ENCODE results near the gene FMN1.
A peak's percentile ranks its signal among the peaks of the same experiment; 100 is the strongest.

FMN1 gene

GRCh38 chr15:33194237-33194636 lies 277 bp downstream of the FMN1 start:
- Histone ChIP-seq H3K4me3 (ENCODE audit: low read depth, low read length) (peak overlapping the region; percentile 67), H3K36me3 (no peaks in the 10 kb centered on the region; the same call in 1 of the 2 replicates), H3K9me3 (ENCODE audit: severe bottlenecking) (no peaks in the 10 kb centered on the region), H3K27me3 (ENCODE audit: insufficient read depth, low read depth, severe bottlenecking) (no peaks in the 10 kb centered on the region), H3K27ac (peak overlapping the region; percentile 89)
- peak; percentile 40 for DNase-seq
- TF ChIP-seq, protein P1, sequence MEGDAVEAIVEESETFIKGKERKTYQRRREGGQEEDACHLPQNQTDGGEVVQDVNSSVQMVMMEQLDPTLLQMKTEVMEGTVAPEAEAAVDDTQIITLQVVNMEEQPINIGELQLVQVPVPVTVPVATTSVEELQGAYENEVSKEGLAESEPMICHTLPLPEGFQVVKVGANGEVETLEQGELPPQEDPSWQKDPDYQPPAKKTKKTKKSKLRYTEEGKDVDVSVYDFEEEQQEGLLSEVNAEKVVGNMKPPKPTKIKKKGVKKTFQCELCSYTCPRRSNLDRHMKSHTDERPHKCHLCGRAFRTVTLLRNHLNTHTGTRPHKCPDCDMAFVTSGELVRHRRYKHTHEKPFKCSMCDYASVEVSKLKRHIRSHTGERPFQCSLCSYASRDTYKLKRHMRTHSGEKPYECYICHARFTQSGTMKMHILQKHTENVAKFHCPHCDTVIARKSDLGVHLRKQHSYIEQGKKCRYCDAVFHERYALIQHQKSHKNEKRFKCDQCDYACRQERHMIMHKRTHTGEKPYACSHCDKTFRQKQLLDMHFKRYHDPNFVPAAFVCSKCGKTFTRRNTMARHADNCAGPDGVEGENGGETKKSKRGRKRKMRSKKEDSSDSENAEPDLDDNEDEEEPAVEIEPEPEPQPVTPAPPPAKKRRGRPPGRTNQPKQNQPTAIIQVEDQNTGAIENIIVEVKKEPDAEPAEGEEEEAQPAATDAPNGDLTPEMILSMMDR (IDR thresholded peaks at IDR 0.05; ENCODE audit: low read depth, low read length) = no peak

DNA sequence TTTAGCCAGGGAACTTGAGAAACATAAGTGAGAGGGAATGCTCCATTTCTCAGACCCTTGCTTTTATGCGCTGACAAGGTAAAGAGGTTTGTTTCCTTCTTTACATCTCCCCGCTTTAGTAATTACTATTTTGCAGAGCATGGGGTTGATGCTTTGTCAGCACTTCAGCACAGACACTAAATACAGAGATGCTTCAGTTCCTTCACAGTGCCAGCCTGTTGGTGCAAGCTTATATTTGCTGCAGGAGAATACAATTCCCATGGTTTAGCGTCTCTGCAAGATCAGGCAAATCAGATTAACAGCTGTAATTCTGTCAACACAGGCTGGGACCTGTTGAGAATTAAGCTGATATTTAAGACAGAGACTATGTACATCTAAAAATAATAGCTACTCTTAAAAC lies 2.9 kb downstream of the FMN1 start:
- Histone ChIP-seq H3K27me3 (ENCODE audit: insufficient read depth, low read depth, severe bottlenecking) (no peaks in the 10 kb centered on the region), H3K27ac (peak overlapping the region; percentile 12; the same call in 1 of the 2 replicates), H3K4me3 (ENCODE audit: low read depth, low read length) (peak overlapping the region; percentile 23), H3K36me3 (no peaks in the 10 kb centered on the region; the same call in 1 of the 2 replicates), H3K9me3 (ENCODE audit: severe bottlenecking) (no peaks in the 10 kb centered on the region)
- TF ChIP-seq, protein P1 (IDR thresholded peaks at IDR 0.05; ENCODE audit: low read depth, low read length) = no peak
- DNase-seq = peak; percentile 67

GRCh38 chr15:33190539-33190938 lies 4.0 kb downstream of the FMN1 start:
- Histone ChIP-seq H3K4me3 (ENCODE audit: low read depth, low read length) (no peak overlapping the region), H3K27me3 (ENCODE audit: insufficient read depth, low read depth, severe bottlenecking) (no peaks in the 10 kb centered on the region), H3K36me3 (no peaks in the 10 kb centered on the region; the same call in 1 of the 2 replicates), H3K9me3 (ENCODE audit: severe bottlenecking) (no peaks in the 10 kb centered on the region), H3K27ac (peak overlapping the region; percentile 13)
- TF ChIP-seq, protein P1 (IDR thresholded peaks at IDR 0.05; ENCODE audit: low read depth, low read length) = no peak
- no peak for DNase-seq

- no peak overlapping the region for H3K4me3 ChIP-seq (ENCODE audit: low read depth, low read length)
- H3K9me3 ChIP-seq (ENCODE audit: severe bottlenecking) = no peaks in the 10 kb centered on the region
- no peaks in the 10 kb centered on the region; the same call in 1 of the 2 replicates for H3K36me3 ChIP-seq
- no peak overlapping the region for H3K27ac ChIP-seq
- TF ChIP-seq, protein P1 (IDR thresholded peaks at IDR 0.05; ENCODE audit: low read depth, low read length) = no peak
- peak; percentile 57 for DNase-seq
- H3K27me3 ChIP-seq (ENCODE audit: insufficient read depth, low read depth, severe bottlenecking) = no peaks in the 10 kb centered on the region
These were observed 5.8 kb downstream of the FMN1 start for GRCh38 chr15:33188641-33189257.

- TF ChIP-seq, protein P1 (IDR thresholded peaks at IDR 0.05; ENCODE audit: low read depth, low read length) = no peak
- Histone ChIP-seq H3K36me3 (no peaks in the 10 kb centered on the region; the same call in 1 of the 2 replicates), H3K27ac (no peak overlapping the region), H3K27me3 (ENCODE audit: insufficient read depth, low read depth, severe bottlenecking) (no peaks in the 10 kb centered on the region), H3K9me3 (ENCODE audit: severe bottlenecking) (no peaks in the 10 kb centered on the region), H3K4me3 (ENCODE audit: low read depth, low read length) (no peak overlapping the region)
- no peak for DNase-seq
These were observed 6.4 kb downstream of the FMN1 start for GRCh38 chr15:33188159-33188558.

GRCh38 chr15:33183334-33183733 lies 11.2 kb downstream of the FMN1 start:
- Histone ChIP-seq H3K36me3 (no peaks in the 10 kb centered on the region; the same call in none of the 2 replicates), H3K27me3 (ENCODE audit: insufficient read depth, low read depth, severe bottlenecking) (no peaks in the 10 kb centered on the region), H3K9me3 (ENCODE audit: severe bottlenecking) (no peaks in the 10 kb centered on the region), H3K27ac (no peak overlapping the region), H3K4me3 (ENCODE audit: low read depth, low read length) (no peak overlapping the region)
- TF ChIP-seq, protein P1 (IDR thresholded peaks at IDR 0.05; ENCODE audit: low read depth, low read length) = no peak
- DNase-seq = no peak

Measured in WERI-Rb-1 (cell line).